Tibial nerve (tissue), 3 donors: ENCODE results near the gene OR8A1.

ENCODE experiments used
- CTCF ChIP-seq, 5 experiments: fragments of 200-600 bp in 3 of 5; fragments of 450-650 bp in 2 of 5; sonication (generic) in 3 of 5; IDR thresholded peaks; one replicate each; pipeline ENCODE4 v1.5.1; 2016 to 2019; ENCODE audit warnings: antibody characterized with exemption in 5 of 5, mild to moderate bottlenecking in 3 of 5, moderate library complexity in 2 of 5
- POLR2A ChIP-seq, 2 donors: fragments of 450-650 bp; IDR thresholded peaks; one replicate each; pipeline ENCODE4 v1.6.1; 2017; ENCODE audit warnings: antibody characterized with exemption in 2 of 2, mild to moderate bottlenecking in 2 of 2, moderate library complexity in 2 of 2

- no peak for TF ChIP-seq CTCF (IDR thresholded peaks at IDR 0.05)
- TF ChIP-seq POLR2A (IDR thresholded peaks at IDR 0.05), result no peak
Measured at GRCh38 chr11:124600621-124601320, 31.0 kb downstream of the OR8A1 start.
